ENCODE data around the gene GTF3C5. TPM values are rescaled to one million over a fixed set of nuclear protein-coding genes. Genes with fewer than 3 reads are reported as not detected.

Gene GTF3C5
- total and polyA plus RNA-seq, 2 donors (not counting 1 experiment from before 2014, with no cell fraction given) = 32.2 to 32.4 TPM

- no peak for DNase-seq (ENCODE audit: low read depth in 2 of 2)
- no peak overlapping the region for H3K9ac ChIP-seq (ENCODE audit: insufficient read depth, low read length)
- H3K27ac ChIP-seq (ENCODE audit: insufficient read depth, low read length) = no peak overlapping the region
- TF ChIP-seq EZH2 (IDR thresholded peaks at IDR 0.05; ENCODE audit: low read length, missing control alignments) (no peak), CTCF (conservative IDR thresholded peaks at IDR 0.05 in 1 of 2, IDR thresholded peaks at IDR 0.05 in 1 of 2; ENCODE audit: low read depth in 1 of 2, low read length in 2 of 2) (no peak)
- H4K20me1 ChIP-seq (ENCODE audit: control insufficient read depth, extremely low read depth, insufficient read depth, low read length) = no peaks in the 10 kb centered on the region
- H3K27me3 ChIP-seq (ENCODE audit: control insufficient read depth, insufficient read depth, low read length) = no peaks in the 10 kb centered on the region
- no peak overlapping the region for H3K4me2 ChIP-seq (ENCODE audit: extremely low read depth, insufficient read depth, low read length)
- H3K79me2 ChIP-seq (ENCODE audit: control insufficient read depth, insufficient read depth, low read length) = no peaks in the 10 kb centered on the region
- H2AFZ ChIP-seq (ENCODE audit: low read length) = no peak overlapping the region
- no peak overlapping the region for H3K4me3 ChIP-seq (replicated peaks in 1 of 4; ENCODE audit: control extremely low read depth in 1 of 4, insufficient read depth in 1 of 4, low read depth in 3 of 4, low read length in 4 of 4)
- H3K36me3 ChIP-seq (ENCODE audit: control insufficient read depth, insufficient read depth, low read length) = peaks cover 32% of the 10 kb centered on the region
- H3K4me1 ChIP-seq (ENCODE audit: control insufficient read depth, extremely low read depth, insufficient read depth, low read length) = no peaks in the 10 kb centered on the region
- H3K9me3 ChIP-seq (ENCODE audit: control insufficient read depth, insufficient read depth, low read depth, low read length) = no peaks in the 10 kb centered on the region
These were observed 73.2 kb downstream of the GTF3C5 start for GRCh38 chr9:133103987-133104505.

GRCh38 chr9:133104718-133105460, 74.1 kb downstream of the GTF3C5 start:
- Histone ChIP-seq H3K79me2 (ENCODE audit: control insufficient read depth, insufficient read depth, low read length) (no peaks in the 10 kb centered on the region), H3K9me3 (ENCODE audit: control insufficient read depth, insufficient read depth, low read depth, low read length) (no peaks in the 10 kb centered on the region), H2AFZ (ENCODE audit: low read length) (no peak overlapping the region), H3K4me1 (ENCODE audit: control insufficient read depth, extremely low read depth, insufficient read depth, low read length) (no peaks in the 10 kb centered on the region), H3K4me3 (replicated peaks in 1 of 4; ENCODE audit: control extremely low read depth in 1 of 4, insufficient read depth in 1 of 4, low read depth in 3 of 4, low read length in 4 of 4) (no peak overlapping the region), H3K36me3 (ENCODE audit: control insufficient read depth, insufficient read depth, low read length) (peaks cover 32% of the 10 kb centered on the region), H3K4me2 (ENCODE audit: extremely low read depth, insufficient read depth, low read length) (no peak overlapping the region), H4K20me1 (ENCODE audit: control insufficient read depth, extremely low read depth, insufficient read depth, low read length) (no peaks in the 10 kb centered on the region), H3K9ac (ENCODE audit: insufficient read depth, low read length) (no peak overlapping the region), H3K27me3 (ENCODE audit: control insufficient read depth, insufficient read depth, low read length) (no peaks in the 10 kb centered on the region), H3K27ac (ENCODE audit: insufficient read depth, low read length) (no peak overlapping the region)
- no peak for DNase-seq (ENCODE audit: low read depth in 2 of 2)
- TF ChIP-seq CTCF (conservative IDR thresholded peaks at IDR 0.05 in 1 of 2, IDR thresholded peaks at IDR 0.05 in 1 of 2; ENCODE audit: low read depth in 1 of 2, low read length in 2 of 2) (no peak), EZH2 (IDR thresholded peaks at IDR 0.05; ENCODE audit: low read length, missing control alignments) (no peak)

- Histone ChIP-seq H4K20me1 (ENCODE audit: control insufficient read depth, extremely low read depth, insufficient read depth, low read length) (no peaks in the 10 kb centered on the region), H3K27me3 (ENCODE audit: control insufficient read depth, insufficient read depth, low read length) (no peaks in the 10 kb centered on the region), H3K4me1 (ENCODE audit: control insufficient read depth, extremely low read depth, insufficient read depth, low read length) (no peaks in the 10 kb centered on the region), H3K4me2 (ENCODE audit: extremely low read depth, insufficient read depth, low read length) (no peak overlapping the region), H3K9ac (ENCODE audit: insufficient read depth, low read length) (no peak overlapping the region), H3K79me2 (ENCODE audit: control insufficient read depth, insufficient read depth, low read length) (no peaks in the 10 kb centered on the region), H3K9me3 (ENCODE audit: control insufficient read depth, insufficient read depth, low read depth, low read length) (no peaks in the 10 kb centered on the region), H2AFZ (ENCODE audit: low read length) (no peak overlapping the region), H3K4me3 (replicated peaks in 1 of 4; ENCODE audit: control extremely low read depth in 1 of 4, insufficient read depth in 1 of 4, low read depth in 3 of 4, low read length in 4 of 4) (no peak overlapping the region), H3K27ac (ENCODE audit: insufficient read depth, low read length) (no peak overlapping the region), H3K36me3 (ENCODE audit: control insufficient read depth, insufficient read depth, low read length) (peaks cover 32% of the 10 kb centered on the region)
- no peak for DNase-seq (ENCODE audit: low read depth in 2 of 2)
- no peak for TF ChIP-seq EZH2 (IDR thresholded peaks at IDR 0.05; ENCODE audit: low read length, missing control alignments)
- no peak for TF ChIP-seq CTCF (conservative IDR thresholded peaks at IDR 0.05 in 1 of 2, IDR thresholded peaks at IDR 0.05 in 1 of 2; ENCODE audit: low read depth in 1 of 2, low read length in 2 of 2)
These were observed 74.6 kb downstream of the GTF3C5 start for GRCh38 chr9:133105461-133105770.
